MM.1S (cell line): Measurements from ENCODE around the gene CCDC167.
"Not testable (repeated sequence)": the region's sequence is repeated elsewhere in the genome, so short reads cannot be mapped to it uniquely, and the experiment has no call there.

Experiments
- DNase-seq: peaks from one replicate; pipeline ENCODE4 v3.0.0-alpha.2; 2015
- H2AFZ ChIP-seq: fragments of 300-600 bp; sonication (generic); 2 replicates; pipeline ENCODE4 v1.6.0; 2016; ENCODE audit warnings: antibody characterized with exemption, low read length
- H3F3A ChIP-seq: fragments of 300-600 bp; sonication (generic); 2 replicates; pipeline ENCODE4 v1.6.1; 2016; ENCODE audit warnings: mild to moderate bottlenecking, antibody characterized with exemption, low read length, moderate library complexity, mixed read lengths; ENCODE audit not compliant: insufficient read depth
- H3K27ac ChIP-seq: fragments of 300-600 bp; sonication (generic); 2 replicates; pipeline ENCODE4 v1.5.1; 2016; ENCODE audit warnings: mild to moderate bottlenecking, low read length
- H3K27me3 ChIP-seq: fragments of 300-600 bp; sonication (generic); replicated peaks from 2 replicates; pipeline ENCODE4 v1.6.0; 2016; ENCODE audit warnings: low read length; ENCODE audit not compliant: insufficient read depth
- H3K36me3 ChIP-seq: fragments of 300-600 bp; sonication (generic); replicated peaks from 2 replicates; pipeline ENCODE4 v1.6.1; 2016; ENCODE audit warnings: mild to moderate bottlenecking, low read length, mixed read lengths; ENCODE audit not compliant: insufficient read depth
- H3K4me1 ChIP-seq: fragments of 300-600 bp; sonication (generic); 2 replicates; pipeline ENCODE4 v1.6.1; 2016; ENCODE audit warnings: low read length, mixed read lengths
- H3K4me2 ChIP-seq: fragments of 300-600 bp; sonication (generic); 2 replicates; pipeline ENCODE4 v1.6.0; 2016; ENCODE audit warnings: low read depth, low read length
- H3K4me3 ChIP-seq: fragments of 300-600 bp; sonication (generic); 2 replicates; pipeline ENCODE4 v1.5.1; 2016; ENCODE audit warnings: low read length, mixed read lengths
- H3K79me2 ChIP-seq: fragments of 300-600 bp; sonication (generic); 2 replicates; pipeline ENCODE4 v1.6.1; 2016; ENCODE audit warnings: mixed run types, low read length, mixed read lengths
- H3K9ac ChIP-seq: fragments of 300-600 bp; sonication (generic); 2 replicates; pipeline ENCODE4 v1.6.1; 2016; ENCODE audit warnings: low read length, mixed read lengths
- H3K9me2 ChIP-seq: fragments of 300-600 bp; sonication (generic); replicated peaks from 2 replicates; pipeline ENCODE4 v1.6.1; 2016; ENCODE audit warnings: mild to moderate bottlenecking, low read length, mixed read lengths; ENCODE audit not compliant: insufficient read depth
- H3K9me3 ChIP-seq: fragments of 300-600 bp; sonication (generic); replicated peaks from 2 replicates; pipeline ENCODE4 v1.6.1; 2016; ENCODE audit warnings: mild to moderate bottlenecking, low read length, mixed read lengths; ENCODE audit not compliant: insufficient read depth
- H4K20me1 ChIP-seq: fragments of 300-600 bp; sonication (generic); 2 replicates; pipeline ENCODE4 v1.6.1; 2016; ENCODE audit warnings: mild to moderate bottlenecking, low read length, moderate library complexity, mixed read lengths; ENCODE audit not compliant: insufficient read depth
- EZH2 ChIP-seq: fragments of 300-600 bp; sonication (generic); optimal IDR thresholded peaks from 2 replicates; pipeline ENCODE3; 2017; ENCODE audit warnings: low read depth, mild to moderate bottlenecking, antibody characterized with exemption, low read length, mixed read lengths
- EZH2phosphoT487 ChIP-seq: fragments of 300-600 bp; sonication (generic); IDR thresholded peaks from 2 replicates; pipeline ENCODE4 v1.6.1; 2018; ENCODE audit warnings: antibody characterized with exemption, low read length
- TF ChIP-seq, protein P1 (sequence below): fragments of 300-600 bp; sonication (generic); IDR thresholded peaks from 2 replicates; pipeline ENCODE4 v1.5.1; 2016; ENCODE audit warnings: antibody characterized with exemption, low read length, mixed read lengths

Gene CCDC167

GRCh38 chr6:37451441-37452193 is 48.1 kb downstream of the CCDC167 start:
- H2AFZ ChIP-seq, result no peak overlapping the region
- H3F3A ChIP-seq, result no peaks in the 10 kb centered on the region
- H3K27ac ChIP-seq, result no peak overlapping the region
- H3K79me2 ChIP-seq, result no peaks in the 10 kb centered on the region
- H3K4me3 ChIP-seq, result no peak overlapping the region
- H3K36me3 ChIP-seq, result no peaks in the 10 kb centered on the region
- H3K27me3 ChIP-seq, result no peaks in the 10 kb centered on the region
- no peaks in the 10 kb centered on the region for H4K20me1 ChIP-seq
- no peaks in the 10 kb centered on the region for H3K9me3 ChIP-seq
- TF ChIP-seq EZH2 (no peak), EZH2phosphoT487 (no peak)
- TF ChIP-seq, protein P1, sequence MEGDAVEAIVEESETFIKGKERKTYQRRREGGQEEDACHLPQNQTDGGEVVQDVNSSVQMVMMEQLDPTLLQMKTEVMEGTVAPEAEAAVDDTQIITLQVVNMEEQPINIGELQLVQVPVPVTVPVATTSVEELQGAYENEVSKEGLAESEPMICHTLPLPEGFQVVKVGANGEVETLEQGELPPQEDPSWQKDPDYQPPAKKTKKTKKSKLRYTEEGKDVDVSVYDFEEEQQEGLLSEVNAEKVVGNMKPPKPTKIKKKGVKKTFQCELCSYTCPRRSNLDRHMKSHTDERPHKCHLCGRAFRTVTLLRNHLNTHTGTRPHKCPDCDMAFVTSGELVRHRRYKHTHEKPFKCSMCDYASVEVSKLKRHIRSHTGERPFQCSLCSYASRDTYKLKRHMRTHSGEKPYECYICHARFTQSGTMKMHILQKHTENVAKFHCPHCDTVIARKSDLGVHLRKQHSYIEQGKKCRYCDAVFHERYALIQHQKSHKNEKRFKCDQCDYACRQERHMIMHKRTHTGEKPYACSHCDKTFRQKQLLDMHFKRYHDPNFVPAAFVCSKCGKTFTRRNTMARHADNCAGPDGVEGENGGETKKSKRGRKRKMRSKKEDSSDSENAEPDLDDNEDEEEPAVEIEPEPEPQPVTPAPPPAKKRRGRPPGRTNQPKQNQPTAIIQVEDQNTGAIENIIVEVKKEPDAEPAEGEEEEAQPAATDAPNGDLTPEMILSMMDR, result no peak
- H3K9me2 ChIP-seq, result no peaks in the 10 kb centered on the region
- H3K4me1 ChIP-seq, result no peaks in the 10 kb centered on the region
- H3K9ac ChIP-seq, result no peak overlapping the region
- H3K4me2 ChIP-seq, result no peak overlapping the region
- DNase-seq, result no peak

GRCh38 chr6:37449984-37450383 is 49.7 kb downstream of the CCDC167 start:
- TF ChIP-seq EZH2phosphoT487 (no peak), EZH2 (no peak)
- TF ChIP-seq, protein P1, result no peak
- no peak overlapping the region for H3K27ac ChIP-seq
- H3K36me3 ChIP-seq, result peaks cover 8% of the 10 kb centered on the region; the same call in 1 of the 2 replicates
- no peaks in the 10 kb centered on the region for H4K20me1 ChIP-seq
- no peaks in the 10 kb centered on the region for H3K9me2 ChIP-seq
- no peaks in the 10 kb centered on the region for H3F3A ChIP-seq
- no peak overlapping the region for H3K4me3 ChIP-seq
- no peaks in the 10 kb centered on the region for H3K4me1 ChIP-seq
- no peaks in the 10 kb centered on the region for H3K79me2 ChIP-seq
- no peak for DNase-seq
- no peaks in the 10 kb centered on the region for H3K9me3 ChIP-seq
- no peak overlapping the region for H3K9ac ChIP-seq
- no peak overlapping the region for H3K4me2 ChIP-seq
- H3K27me3 ChIP-seq, result no peaks in the 10 kb centered on the region
- H2AFZ ChIP-seq, result no peak overlapping the region

DNA sequence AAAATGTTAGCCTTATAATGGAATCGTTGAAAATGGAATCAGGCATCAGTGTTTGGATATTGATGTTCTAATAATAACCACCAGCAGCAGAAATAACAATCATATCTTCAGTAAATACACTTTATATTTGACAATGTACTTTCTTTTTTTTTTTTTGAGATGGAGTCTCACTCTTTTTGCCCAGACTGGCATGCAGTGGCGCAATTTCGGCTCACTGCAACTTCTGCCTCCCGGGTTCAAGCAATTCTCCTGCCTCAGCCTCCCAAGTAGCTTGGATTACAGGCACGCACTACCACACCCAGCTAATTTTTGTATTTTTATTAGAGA is 56.5 kb downstream of the CCDC167 start:
- H3K36me3 ChIP-seq, result peaks cover 12% of the 10 kb centered on the region; the same call in 1 of the 2 replicates
- H3K27ac ChIP-seq, H3K9me3 ChIP-seq, H2AFZ ChIP-seq, DNase-seq, H3K9ac ChIP-seq, H4K20me1 ChIP-seq, H3K27me3 ChIP-seq, H3K9me2 ChIP-seq, H3K4me1 ChIP-seq, H3F3A ChIP-seq: not testable (repeated sequence)
- peak overlapping the region; percentile 63; the same call in 1 of the 2 replicates for H3K4me2 ChIP-seq
- peaks cover 21% of the 10 kb centered on the region for H3K79me2 ChIP-seq
- H3K4me3 ChIP-seq, result peak overlapping the region; percentile 33; the same call in 1 of the 2 replicates
